ENCODE results near the gene GSPT1.

The GSPT1 gene

GRCh38 chr16:11916524-11917285 is 949 bp upstream of the GSPT1 start:
- Histone ChIP-seq H2AFZ (ENCODE audit: low read depth) (peak overlapping the region; percentile 77), H3K36me3 (ENCODE audit: insufficient read depth) (0 out of 2 replicates have a peak, but pooled peaks cover 3% of the 10 kb centered on the region), H3K4me2 (peak overlapping the region; percentile 87), H3K79me2 (ENCODE audit: insufficient read depth, low read depth) (peaks cover 32% of the 10 kb centered on the region), H3K27me3 (ENCODE audit: insufficient read depth, low read depth) (no peaks in the 10 kb centered on the region), H3K9ac (peak overlapping the region; percentile 85; the same call in 1 of the 2 replicates), H3K27ac (peak overlapping the region; percentile 14; the same call in 1 of the 2 replicates), H3K4me3 (IDR thresholded peaks at IDR 0.05; ENCODE audit: insufficient read depth, low read depth, low read length) (no peak overlapping the region), H3K4me1 (ENCODE audit: low read depth, poor library complexity, severe bottlenecking) (peaks cover 30% of the 10 kb centered on the region), H4K20me1 (ENCODE audit: insufficient read depth) (peaks cover 22% of the 10 kb centered on the region)
- no peak for TF ChIP-seq CTCF (conservative IDR thresholded peaks at IDR 0.05; ENCODE audit: low read depth, low read length)

GRCh38 chr16:11915114-11915643 is 577 bp downstream of the GSPT1 start:
- TF ChIP-seq CTCF (conservative IDR thresholded peaks at IDR 0.05; ENCODE audit: low read depth, low read length): no peak
- Histone ChIP-seq H3K4me3 (IDR thresholded peaks at IDR 0.05; ENCODE audit: insufficient read depth, low read depth, low read length) (no peak overlapping the region), H3K9ac (peak overlapping the region; percentile 85), H3K4me2 (peak overlapping the region; percentile 61), H3K36me3 (ENCODE audit: insufficient read depth) (0 out of 2 replicates have a peak, but pooled peaks cover 3% of the 10 kb centered on the region), H3K4me1 (ENCODE audit: low read depth, poor library complexity, severe bottlenecking) (peaks cover 46% of the 10 kb centered on the region), H3K27me3 (ENCODE audit: insufficient read depth, low read depth) (no peaks in the 10 kb centered on the region), H3K27ac (peak overlapping the region; percentile 67), H4K20me1 (ENCODE audit: insufficient read depth) (peaks cover 35% of the 10 kb centered on the region), H3K79me2 (ENCODE audit: insufficient read depth, low read depth) (peaks cover 48% of the 10 kb centered on the region), H2AFZ (ENCODE audit: low read depth) (peak overlapping the region; percentile 50)

GRCh38 chr16:11914210-11915113 is 1.3 kb downstream of the GSPT1 start:
- Histone ChIP-seq H3K9ac (peak overlapping the region; percentile 85), H3K27ac (peak overlapping the region; percentile 67), H3K4me1 (ENCODE audit: low read depth, poor library complexity, severe bottlenecking) (peaks cover 48% of the 10 kb centered on the region), H4K20me1 (ENCODE audit: insufficient read depth) (peaks cover 40% of the 10 kb centered on the region), H2AFZ (ENCODE audit: low read depth) (peak overlapping the region; percentile 6), H3K36me3 (ENCODE audit: insufficient read depth) (0 out of 2 replicates have a peak, but pooled peaks cover 3% of the 10 kb centered on the region), H3K27me3 (ENCODE audit: insufficient read depth, low read depth) (no peaks in the 10 kb centered on the region), H3K4me3 (IDR thresholded peaks at IDR 0.05; ENCODE audit: insufficient read depth, low read depth, low read length) (no peak overlapping the region), H3K4me2 (peak overlapping the region; percentile 61), H3K79me2 (ENCODE audit: insufficient read depth, low read depth) (peaks cover 55% of the 10 kb centered on the region)
- no peak for TF ChIP-seq CTCF (conservative IDR thresholded peaks at IDR 0.05; ENCODE audit: low read depth, low read length)

GRCh38 chr16:11913425-11914079 is 2.2 kb downstream of the GSPT1 start:
- Histone ChIP-seq H3K4me1 (ENCODE audit: low read depth, poor library complexity, severe bottlenecking) (peaks cover 48% of the 10 kb centered on the region), H3K4me3 (IDR thresholded peaks at IDR 0.05; ENCODE audit: insufficient read depth, low read depth, low read length) (no peak overlapping the region), H3K27me3 (ENCODE audit: insufficient read depth, low read depth) (no peaks in the 10 kb centered on the region), H3K27ac (peak overlapping the region; percentile 67; the same call in 1 of the 2 replicates), H4K20me1 (ENCODE audit: insufficient read depth) (peaks cover 48% of the 10 kb centered on the region), H3K4me2 (peak overlapping the region; percentile 61), H3K9ac (peak overlapping the region; percentile 85; the same call in 1 of the 2 replicates), H3K79me2 (ENCODE audit: insufficient read depth, low read depth) (peaks cover 64% of the 10 kb centered on the region), H2AFZ (ENCODE audit: low read depth) (no peak overlapping the region), H3K36me3 (ENCODE audit: insufficient read depth) (0 out of 2 replicates have a peak, but pooled peaks cover 3% of the 10 kb centered on the region)
- TF ChIP-seq CTCF (conservative IDR thresholded peaks at IDR 0.05; ENCODE audit: low read depth, low read length): no peak
